ENCODE data around the gene PLEKHM2.

PLEKHM2 gene

DNA sequence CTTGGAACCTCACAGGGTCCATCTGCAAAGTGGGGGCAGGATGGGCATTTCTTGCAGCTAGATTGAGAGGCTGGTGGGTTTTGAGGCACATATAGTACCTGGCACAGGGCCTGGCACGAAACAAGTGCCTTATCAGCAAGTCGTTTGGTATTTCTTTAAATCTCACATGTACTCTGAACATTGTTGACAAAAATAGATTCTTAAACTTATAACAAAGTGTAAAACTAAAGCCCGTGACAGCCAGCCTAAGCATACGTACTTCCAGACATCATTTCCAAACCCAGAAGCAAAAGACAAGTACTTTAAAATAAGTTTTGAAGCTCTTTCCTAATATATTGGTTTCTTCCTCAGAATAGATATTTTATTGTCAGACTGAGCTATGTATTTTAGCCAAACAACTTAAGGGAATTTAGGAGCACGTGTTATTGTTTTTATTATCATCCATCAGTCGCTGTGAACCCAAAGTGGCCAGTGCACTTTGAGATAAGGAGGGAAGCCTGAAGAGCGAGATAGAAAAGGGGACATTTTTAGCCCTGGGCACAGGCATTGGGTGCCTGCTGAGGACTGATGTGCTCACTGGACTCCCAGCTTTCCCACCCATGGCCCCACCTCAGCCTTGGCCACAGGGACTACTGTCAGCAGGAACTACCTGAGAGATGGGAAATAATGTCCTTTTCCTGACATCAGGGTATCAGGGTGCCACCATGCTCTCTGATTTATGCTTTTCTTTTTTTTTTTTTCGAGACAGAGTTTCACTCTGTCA is 77.4 kb downstream of the PLEKHM2 start:
- no peak for DNase-seq

DNA sequence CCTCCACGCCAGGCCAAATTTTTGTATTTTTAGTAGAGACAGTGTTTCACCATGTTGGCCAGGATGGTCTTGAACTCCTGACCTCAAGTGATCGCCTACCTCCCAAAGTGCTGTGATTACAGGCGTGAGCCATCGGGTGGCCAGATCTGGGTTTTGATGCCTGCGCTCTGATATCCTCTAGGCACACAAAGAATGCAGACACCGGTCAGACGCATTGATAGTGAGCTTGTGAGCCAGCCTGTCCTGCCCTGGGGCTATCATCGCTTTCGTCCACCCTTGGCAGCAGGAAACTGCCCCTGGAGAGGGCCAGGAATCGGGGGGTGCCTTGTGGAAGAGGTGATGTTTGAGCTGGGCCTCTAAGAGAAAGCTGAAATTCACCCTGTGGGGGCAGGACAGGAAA is 78.4 kb downstream of the PLEKHM2 start:
- no peak for DNase-seq

GRCh38 chr1:15764269-15764764 is 80.2 kb downstream of the PLEKHM2 start:
- no peak for DNase-seq

DNA sequence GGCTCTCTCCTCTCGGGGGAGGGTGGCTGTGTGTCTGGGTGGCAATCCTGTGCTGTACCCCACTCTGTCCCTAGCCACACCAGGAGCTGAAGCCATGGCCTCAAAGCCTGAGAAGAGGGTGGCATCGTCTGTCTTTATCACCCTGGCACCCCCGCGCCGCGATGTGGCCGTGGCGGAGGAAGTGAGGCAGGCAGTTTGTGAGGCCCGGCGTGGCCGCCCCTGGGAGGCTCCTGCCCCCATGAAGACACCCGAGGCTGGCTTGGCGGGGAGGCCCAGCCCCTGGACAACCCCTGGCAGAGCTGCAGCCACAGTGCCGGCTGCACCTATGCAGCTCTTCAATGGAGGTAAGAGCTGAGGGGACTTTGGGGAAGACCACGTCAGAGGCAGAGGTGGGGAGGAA is 80.8 kb downstream of the PLEKHM2 start:
- no peak for DNase-seq

- no peak for DNase-seq
Observed at GRCh38 chr1:15765495-15766194, 81.5 kb downstream of the PLEKHM2 start.

- no peak for DNase-seq
Observed at GRCh38 chr1:15767941-15768340, 83.8 kb downstream of the PLEKHM2 start.

- DNase-seq: no peak
Observed at GRCh38 chr1:15768388-15768787, 84.3 kb downstream of the PLEKHM2 start.

DNA sequence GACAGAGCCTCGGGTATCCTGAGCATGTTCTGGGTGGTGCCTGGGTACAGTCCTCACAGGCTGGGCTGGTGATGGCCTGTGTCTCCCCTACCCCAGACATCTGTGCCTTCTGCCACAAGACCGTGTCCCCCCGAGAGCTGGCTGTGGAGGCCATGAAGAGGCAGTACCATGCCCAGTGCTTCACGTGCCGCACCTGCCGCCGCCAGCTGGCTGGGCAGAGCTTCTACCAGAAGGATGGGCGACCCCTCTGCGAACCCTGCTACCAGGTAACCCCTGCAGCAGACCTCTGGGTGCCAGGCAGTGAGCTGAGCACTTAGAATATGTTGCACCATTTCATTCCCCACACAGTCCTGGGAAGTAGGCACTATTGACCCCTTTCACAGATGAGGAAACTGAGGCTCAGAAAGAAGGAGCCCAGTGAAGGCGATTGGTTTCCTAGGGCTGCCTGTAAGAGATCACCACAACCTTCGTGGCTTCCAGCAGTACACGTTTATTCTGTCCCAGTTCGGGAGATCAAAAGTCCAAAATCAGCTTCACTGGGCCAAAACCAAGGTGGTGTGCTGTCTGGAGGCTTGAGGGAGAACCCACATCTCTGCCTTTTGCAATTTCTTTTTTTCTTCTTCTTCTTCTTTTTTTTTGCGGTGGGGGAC is 86.3 kb downstream of the PLEKHM2 start:
- DNase-seq: no peak

DNA sequence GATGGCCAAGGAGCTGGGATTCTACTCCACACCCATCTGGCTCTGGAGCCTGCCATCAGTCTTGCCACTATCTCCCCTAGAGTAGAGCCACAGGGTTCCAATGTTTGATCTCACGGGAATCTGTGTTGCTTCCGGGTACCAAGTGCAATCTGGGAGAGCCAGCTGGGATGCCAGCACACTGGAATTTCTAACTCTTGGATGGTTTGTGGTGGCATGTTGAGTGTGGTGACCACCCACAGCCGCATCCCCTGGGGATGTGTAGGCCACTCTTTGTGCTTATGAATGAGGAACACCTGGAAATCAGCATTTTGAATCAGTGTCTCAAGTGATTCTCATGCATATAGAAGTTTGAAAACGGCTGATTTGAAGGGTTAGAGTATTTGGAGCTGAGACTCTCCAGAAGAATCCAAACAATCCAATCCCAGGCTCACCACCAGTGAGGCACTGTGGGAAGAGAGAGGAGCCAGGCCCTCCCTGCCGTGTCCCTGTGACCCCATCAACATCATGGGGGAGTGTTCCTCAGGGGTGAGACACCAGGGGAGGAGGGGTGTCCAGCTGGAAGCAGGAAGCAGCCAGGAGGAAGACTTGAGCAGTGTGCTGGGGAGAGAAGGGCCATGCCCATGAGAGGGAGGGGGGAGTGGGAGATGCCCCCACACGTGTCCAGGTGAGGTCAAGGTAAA is 87.9 kb downstream of the PLEKHM2 start:
- no peak for DNase-seq

- no peak for DNase-seq
Observed at GRCh38 chr1:15775706-15776105, 91.6 kb downstream of the PLEKHM2 start.

DNA sequence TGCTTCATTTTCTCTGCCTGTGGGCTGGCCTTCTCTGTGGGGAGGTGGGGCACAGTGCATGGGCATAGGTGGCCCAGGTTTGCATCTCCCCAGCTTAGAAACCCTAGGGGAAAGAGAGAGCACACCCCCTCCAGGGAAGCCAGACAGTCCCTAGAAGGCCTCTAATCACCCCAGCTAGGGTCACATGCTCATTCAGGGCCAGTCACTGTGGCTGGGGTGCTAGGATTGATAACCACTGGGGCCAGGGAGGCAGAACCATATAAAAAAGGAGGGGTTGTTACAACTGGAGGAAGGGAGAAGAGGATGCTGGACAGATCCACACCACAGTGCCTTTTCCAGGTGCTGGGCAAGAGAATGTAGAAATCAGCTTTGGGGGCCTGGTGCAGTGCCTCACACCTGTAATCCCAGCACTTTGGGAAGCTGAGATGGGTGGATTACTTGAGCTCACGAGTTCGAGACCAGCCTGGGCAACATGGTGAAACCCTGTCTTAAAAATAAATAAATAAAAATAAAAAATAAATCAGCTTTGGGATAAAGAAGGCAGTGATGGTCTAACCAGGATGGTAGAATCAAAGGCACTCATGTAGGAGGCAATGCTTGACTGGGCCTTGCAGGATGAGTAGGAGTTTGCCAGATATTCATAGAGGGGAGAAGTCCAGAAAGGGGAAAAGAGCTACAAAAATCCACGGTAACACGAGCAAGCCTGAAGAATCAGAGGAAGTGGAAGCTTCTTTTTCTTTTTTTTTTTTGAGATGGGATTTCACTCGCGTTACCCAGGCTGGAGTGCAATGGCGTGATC is 94.0 kb downstream of the PLEKHM2 start:
- no peak for DNase-seq
